Activated T-helper 1 cell treated with Interleukin-2 at 50 U/mL for 16 hours (primary cell): ENCODE measurements around the gene SGMS1.
"Not testable (repeated sequence)": the region's sequence is repeated elsewhere in the genome, so short reads cannot be mapped to it uniquely, and the experiment has no call there.

Experiments
- DNase-seq: peaks from one replicate; pipeline ENCODE4 v3.0.0-alpha.2; 2020; ENCODE audit warnings: low read depth

Gene SGMS1

GRCh38 chr10:50469288-50469687 is 154.5 kb downstream of the SGMS1 start:
- no peak for DNase-seq

GRCh38 chr10:50467209-50467608 is 156.5 kb downstream of the SGMS1 start:
- no peak for DNase-seq

- no peak for DNase-seq
Measured at GRCh38 chr10:50464004-50464409, 159.7 kb downstream of the SGMS1 start.

- DNase-seq: no peak
Measured at GRCh38 chr10:50461834-50462233, 161.9 kb downstream of the SGMS1 start.

GRCh38 chr10:50461123-50461522 is 162.6 kb downstream of the SGMS1 start:
- no peak for DNase-seq

- no peak for DNase-seq
Measured at GRCh38 chr10:50456719-50457118, 167.0 kb downstream of the SGMS1 start.

- DNase-seq: no peak
Measured at GRCh38 chr10:50453940-50454339, 169.8 kb downstream of the SGMS1 start.

- DNase-seq: no peak
Measured at GRCh38 chr10:50452603-50453002, 171.2 kb downstream of the SGMS1 start.

- DNase-seq: no peak
Measured at GRCh38 chr10:50447691-50448090, 176.1 kb downstream of the SGMS1 start.

GRCh38 chr10:50445777-50446176 is 178.0 kb downstream of the SGMS1 start:
- DNase-seq: not testable (repeated sequence)

GRCh38 chr10:50440489-50440888 is 183.3 kb downstream of the SGMS1 start:
- DNase-seq: no peak

GRCh38 chr10:50439806-50440205 is 183.9 kb downstream of the SGMS1 start:
- no peak for DNase-seq

GRCh38 chr10:50439187-50439586 is 184.6 kb downstream of the SGMS1 start:
- DNase-seq: no peak

- no peak for DNase-seq
Measured at GRCh38 chr10:50438049-50438936, 185.5 kb downstream of the SGMS1 start.

GRCh38 chr10:50437248-50437647 is 186.5 kb downstream of the SGMS1 start:
- DNase-seq: no peak

GRCh38 chr10:50436805-50437204 is 187.0 kb downstream of the SGMS1 start:
- DNase-seq: no peak

GRCh38 chr10:50432211-50433009 is 191.3 kb downstream of the SGMS1 start:
- DNase-seq: no peak

GRCh38 chr10:50431791-50432190 is 192.0 kb downstream of the SGMS1 start:
- DNase-seq: no peak

- no peak for DNase-seq
Measured at GRCh38 chr10:50431133-50431532, 192.6 kb downstream of the SGMS1 start.

GRCh38 chr10:50426485-50426884 is 197.3 kb downstream of the SGMS1 start:
- DNase-seq: no peak

- not testable (repeated sequence) for DNase-seq
Measured at GRCh38 chr10:50425215-50425614, 198.5 kb downstream of the SGMS1 start.

GRCh38 chr10:50423448-50423847 is 200.3 kb downstream of the SGMS1 start:
- no peak for DNase-seq

- no peak for DNase-seq
Measured at GRCh38 chr10:50422259-50422658, 201.5 kb downstream of the SGMS1 start.
